Endothelial cell of umbilical vein (primary cell): ENCODE results near the gene CEP128. TPM values are rescaled to one million over a fixed set of nuclear protein-coding genes. Genes with fewer than 3 reads are reported as not detected.

ENCODE experiments used
- BruUV-seq: library from RNA; stranded (reverse); fragments of 400-500 nt; replicated peaks from 2 replicates; lab custom pipeline; 2021; lab: Mats Ljungman, UMichigan
- CTCF ChIA-PET: fragments of 300-600, 350-600 bp; sonication (Branson Sonifier 250); formaldehyde crosslinking; loops from one replicate; lab custom pipeline; 2021; ENCODE audit warnings: antibody characterized with exemption, inconsistent platforms; lab: Charles Lee
- POLR2A ChIA-PET: fragments of 300-600, 350-600 bp; sonication (Branson Sonifier 250); formaldehyde crosslinking; loops from one replicate; lab custom pipeline; 2021; ENCODE audit warnings: antibody characterized with exemption, inconsistent platforms; lab: Charles Lee
- DNase-seq: peaks from one replicate; pipeline ENCODE4 v3.0.0-alpha.2; 2011; ENCODE audit warnings: low read depth, low spot score
- FAIRE-seq: peaks from 2 replicates; lab custom pipeline; 2011; peaks lifted over from hg19 to GRCh38; lab: Jason Lieb, UNC
- H2AFZ ChIP-seq: 2 replicates; pipeline ENCODE4 v1.6.0; 2012; ENCODE audit warnings: low read depth, low read length, control low read depth, inconsistent platforms
- H3K27ac ChIP-seq: 2 replicates; pipeline ENCODE4 v1.5.1; 2011; ENCODE audit warnings: low read depth, mild to moderate bottlenecking, control low read depth, low read length, moderate library complexity; ENCODE audit not compliant: insufficient read depth
- H3K27me3 ChIP-seq, 2 experiments: 2 replicates each; pipeline versions ENCODE4 v1.6.0 to v1.6.1; 2011; ENCODE audit warnings: low read length in 2 of 2, mixed read lengths in 1 of 2; ENCODE audit not compliant: control insufficient read depth in 2 of 2, insufficient read depth in 2 of 2
- H3K36me3 ChIP-seq, 2 experiments: 2 replicates in 1 of 2; 3 replicates in 1 of 2; pipeline ENCODE4 v1.5.1; 2011; ENCODE audit warnings: low read length in 2 of 2, mild to moderate bottlenecking in 1 of 2, moderate library complexity in 1 of 2; ENCODE audit not compliant: control insufficient read depth in 2 of 2, insufficient read depth in 2 of 2; ENCODE audit errors: extremely low read depth in 1 of 2
- H3K4me1 ChIP-seq: 3 replicates; pipeline ENCODE4 v1.5.1; 2011; ENCODE audit warnings: mild to moderate bottlenecking, low read length; ENCODE audit not compliant: control insufficient read depth, insufficient read depth; ENCODE audit errors: extremely low read depth
- H3K4me2 ChIP-seq: 2 replicates; pipeline ENCODE4 v1.6.1; 2011; ENCODE audit warnings: low read length, control low read depth, mixed read lengths; ENCODE audit not compliant: insufficient read depth
- H3K4me3 ChIP-seq, 3 experiments: fragments of 200-600 bp in 1 of 3; sonication (generic), shearing (Covaris generic) in 1 of 3; replicated peaks in 1 of 3; 2 replicates each; pipeline ENCODE4 v1.5.1; 2011 to 2016; ENCODE audit warnings: control low read depth in 3 of 3, low read length in 3 of 3, mild to moderate bottlenecking in 2 of 3, inconsistent platforms in 1 of 3, low read depth in 1 of 3, moderate library complexity in 1 of 3; ENCODE audit not compliant: insufficient read depth in 1 of 3
- H3K79me2 ChIP-seq: 2 replicates; pipeline ENCODE4 v1.6.0; 2012; ENCODE audit warnings: low read length, inconsistent platforms; ENCODE audit not compliant: control insufficient read depth, insufficient read depth
- H3K9ac ChIP-seq: replicated peaks from 2 replicates; pipeline ENCODE3; 2011; ENCODE audit warnings: low read length, control low read depth; ENCODE audit not compliant: insufficient read depth; ENCODE audit errors: extremely low read depth
- H3K9me1 ChIP-seq: replicated peaks from 3 replicates; pipeline ENCODE4 v1.6.0; 2011; ENCODE audit warnings: mild to moderate bottlenecking, low read length; ENCODE audit not compliant: control insufficient read depth, insufficient read depth; ENCODE audit errors: extremely low read depth
- H3K9me3 ChIP-seq: replicated peaks from 2 replicates; pipeline ENCODE4 v1.5.1; 2012; ENCODE audit warnings: low read length, inconsistent platforms; ENCODE audit not compliant: control insufficient read depth, insufficient read depth
- H4K20me1 ChIP-seq: replicated peaks from 2 replicates; pipeline ENCODE3; 2011; ENCODE audit warnings: mild to moderate bottlenecking, low read length; ENCODE audit not compliant: control insufficient read depth, insufficient read depth; ENCODE audit errors: extremely low read depth
- EZH2 ChIP-seq: IDR thresholded peaks from 2 replicates; pipeline ENCODE4 v1.6.1; 2012; ENCODE audit warnings: borderline replicate concordance, low read depth, mild to moderate bottlenecking, moderate library complexity, low read length, inconsistent platforms; ENCODE audit not compliant: severe bottlenecking
- FOS ChIP-seq: IDR thresholded peaks from 2 replicates; pipeline ENCODE4 v1.6.1; 2011; ENCODE audit warnings: mild to moderate bottlenecking, low read length, moderate library complexity, borderline replicate concordance; ENCODE audit not compliant: insufficient read depth
- GATA2 ChIP-seq: IDR thresholded peaks from 2 replicates; pipeline ENCODE4 v1.7.0; 2011; ENCODE audit warnings: low read depth, mild to moderate bottlenecking, moderate library complexity, mixed read lengths, low read length; ENCODE audit not compliant: insufficient read length, insufficient read depth
- JUN ChIP-seq: IDR thresholded peaks from 2 replicates; pipeline ENCODE4 v1.6.1; 2011; ENCODE audit warnings: borderline replicate concordance, low read depth; ENCODE audit not compliant: insufficient read length, insufficient read depth
- MYC ChIP-seq: IDR thresholded peaks from one replicate; pipeline ENCODE4 v1.6.1; 2011; ENCODE audit warnings: mild to moderate bottlenecking, low read depth, low read length
- POLR2AphosphoS5 ChIP-seq: IDR thresholded peaks from 2 replicates; pipeline ENCODE4 v1.6.1; 2012; ENCODE audit warnings: low read depth, mild to moderate bottlenecking, control low read depth, low read length, moderate library complexity; ENCODE audit not compliant: insufficient read depth
- dilution Hi-C: fragments of 300-500 bp; cut with MboI; formaldehyde crosslinking; loops from one replicate; pipeline ENCODE4 v1.15.0; 2019; ENCODE audit warnings: low sequenced_read_pairs; ENCODE audit not compliant: extremely low pct_ligation_motif_present
- intact Hi-C: fragments of 100-400 bp; cut with micrococcal nuclease; formaldehyde crosslinking; loops from one replicate; pipeline ENCODE4 v1.10.0; 2022
- polyA plus RNA-seq, 4 experiments: library from polyadenylated mRNA; depleted of rRNA in 3 of 4; stranded (reverse) in 3 of 4; unstranded in 1 of 4; fragments of >200 nt; gene quantifications; 2 replicates each; pipeline versions ENCODE4 v1.2.1 to v1.2.3, GENCODE V29; 2011 to 2012; ENCODE audit warnings: missing spikeins in 1 of 4
- total RNA-seq: library from RNA; stranded (reverse); gene quantifications from 2 replicates; pipeline ENCODE4 v1.2.3, GENCODE V29; 2021
- TF ChIP-seq, protein P1 (sequence below), 2 donors: IDR thresholded peaks; 1 replicate in 1 of 2; 2 replicates in 1 of 2; pipeline ENCODE4 v1.5.1; 2011; ENCODE audit warnings: low read length in 2 of 2, mild to moderate bottlenecking in 2 of 2, moderate library complexity in 2 of 2, control low read depth in 1 of 2, inconsistent platforms in 1 of 2, low read depth in 1 of 2; ENCODE audit not compliant: insufficient read depth in 1 of 2; ENCODE audit errors: extremely low read depth in 1 of 2
- TF ChIP-seq, protein P2 (sequence below): IDR thresholded peaks from 2 replicates; pipeline ENCODE4 v1.6.1; 2011; ENCODE audit not compliant: insufficient read depth, insufficient read length

CEP128 gene
- total and polyA plus RNA-seq, 2 donors (not counting 3 experiments of a cell fraction or from before 2014, with no cell fraction given), result 0.91 to 23.7 TPM

DNA sequence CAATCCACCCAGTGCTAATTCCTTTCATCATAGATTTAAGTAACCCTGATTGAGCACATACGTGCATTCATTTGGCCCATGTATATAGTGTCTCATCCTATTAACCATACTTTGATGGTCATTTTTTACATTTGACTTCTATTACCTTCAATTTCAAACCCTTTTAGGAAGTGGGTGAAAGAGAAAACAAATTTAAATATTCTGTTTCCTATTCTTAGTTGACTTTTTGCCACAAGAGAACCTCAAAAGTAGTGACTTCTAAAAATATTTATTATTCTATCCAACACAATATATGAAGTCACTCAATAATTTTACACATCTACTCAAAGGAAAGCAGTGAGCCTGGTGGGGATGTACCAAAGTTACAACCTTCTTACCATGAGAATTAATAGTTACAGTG lies 164.9 kb downstream of the CEP128 start:
- FAIRE-seq (no peak), DNase-seq (no peak)
- CTCF ChIA-PET, result interaction anchor here (0.8 kb wide), 1 partner anchor 1843 kb away, joined by 3 read pairs; no protein-coding TSS in a partner anchor
- Histone ChIP-seq H4K20me1 (no peaks in the 10 kb centered on the region), H3K9me3 (no peaks in the 10 kb centered on the region), H3K4me3 (no peak overlapping the region), H3K79me2 (no peaks in the 10 kb centered on the region), H3K36me3 (no peaks in the 10 kb centered on the region), H2AFZ (no peak overlapping the region), H3K9ac (no peak overlapping the region), H3K4me2 (no peak overlapping the region), H3K9me1 (no peaks in the 10 kb centered on the region), H3K27me3 (no peaks in the 10 kb centered on the region), H3K27ac (no peak overlapping the region), H3K4me1 (no peaks in the 10 kb centered on the region)
- TF ChIP-seq, protein P1, sequence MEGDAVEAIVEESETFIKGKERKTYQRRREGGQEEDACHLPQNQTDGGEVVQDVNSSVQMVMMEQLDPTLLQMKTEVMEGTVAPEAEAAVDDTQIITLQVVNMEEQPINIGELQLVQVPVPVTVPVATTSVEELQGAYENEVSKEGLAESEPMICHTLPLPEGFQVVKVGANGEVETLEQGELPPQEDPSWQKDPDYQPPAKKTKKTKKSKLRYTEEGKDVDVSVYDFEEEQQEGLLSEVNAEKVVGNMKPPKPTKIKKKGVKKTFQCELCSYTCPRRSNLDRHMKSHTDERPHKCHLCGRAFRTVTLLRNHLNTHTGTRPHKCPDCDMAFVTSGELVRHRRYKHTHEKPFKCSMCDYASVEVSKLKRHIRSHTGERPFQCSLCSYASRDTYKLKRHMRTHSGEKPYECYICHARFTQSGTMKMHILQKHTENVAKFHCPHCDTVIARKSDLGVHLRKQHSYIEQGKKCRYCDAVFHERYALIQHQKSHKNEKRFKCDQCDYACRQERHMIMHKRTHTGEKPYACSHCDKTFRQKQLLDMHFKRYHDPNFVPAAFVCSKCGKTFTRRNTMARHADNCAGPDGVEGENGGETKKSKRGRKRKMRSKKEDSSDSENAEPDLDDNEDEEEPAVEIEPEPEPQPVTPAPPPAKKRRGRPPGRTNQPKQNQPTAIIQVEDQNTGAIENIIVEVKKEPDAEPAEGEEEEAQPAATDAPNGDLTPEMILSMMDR (IDR thresholded peaks at IDR 0.05; ENCODE audit: extremely low read depth in 1 of 2, insufficient read depth in 1 of 2, low read depth in 1 of 2, low read length in 2 of 2), result no peak
- TF ChIP-seq GATA2 (no peak), EZH2 (no peak), JUN (no peak), FOS (no peak), MYC (no peak), POLR2AphosphoS5 (no peak)
- TF ChIP-seq, protein P2, sequence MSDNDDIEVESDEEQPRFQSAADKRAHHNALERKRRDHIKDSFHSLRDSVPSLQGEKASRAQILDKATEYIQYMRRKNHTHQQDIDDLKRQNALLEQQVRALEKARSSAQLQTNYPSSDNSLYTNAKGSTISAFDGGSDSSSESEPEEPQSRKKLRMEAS, result no peak
- dilution Hi-C loops, result no loop called here
- intact Hi-C loops, result no loop called here
- POLR2A ChIA-PET, result no interaction called here
- no TSS peak for BruUV-seq
